ENCODE measurements around the gene SSBP4. TPM values are rescaled to one million over a fixed set of nuclear protein-coding genes. Genes with fewer than 3 reads are reported as not detected.

Gene SSBP4
- total and polyA plus RNA-seq, 2 of the 8 experiments (the other 6 are each of a cell fraction or from before 2014, with no cell fraction given), result 26.4 to 33.7 TPM

- no peak overlapping the region for H3K56ac ChIP-seq (replicated peaks; ENCODE audit: insufficient read length, low read depth, low read length)
- ChIA-PET POLR2A (ENCODE audit: partially characterized antibody) (interaction anchor here (0.6 to 1.3 kb wide), 2 partner anchors 16 to 111 kb away, joined by 4 read pairs; partner anchors contain the start of gene JUND), CTCF (ENCODE audit: partially characterized antibody) (interaction anchor here (1.0 to 10.4 kb wide), 7 partner anchors 9 to 127 kb away, joined by 3 to 177 read pairs (median 4); partner anchors contain the start of genes LRRC25 and SSBP4)
- no peak overlapping the region for H3K9ac ChIP-seq (replicated peaks in 1 of 4; ENCODE audit: extremely low read depth in 1 of 4, low read depth in 3 of 4, low read length in 3 of 4)
- no peaks in the 10 kb centered on the region for H3K79me1 ChIP-seq (ENCODE audit: low read depth, low read length)
- no peak overlapping the region for H2BK15ac ChIP-seq (ENCODE audit: low read length)
- no peak overlapping the region for H4K5ac ChIP-seq (ENCODE audit: insufficient read length, low read depth, low read length)
- H3K18ac ChIP-seq (ENCODE audit: extremely low read depth, low read length), result no peak overlapping the region
- no peak overlapping the region for H4K8ac ChIP-seq (ENCODE audit: extremely low read depth, insufficient read depth, low read length)
- peaks cover 2% of the 10 kb centered on the region; the same call in 1 of the 2 replicates for H3K23me2 ChIP-seq (ENCODE audit: low read depth, low read length)
- no peak overlapping the region for H2BK120ac ChIP-seq (replicated peaks; ENCODE audit: low read depth, low read length)
- H4K91ac ChIP-seq (replicated peaks; ENCODE audit: insufficient read length, low read length), result no peak overlapping the region
- H2BK12ac ChIP-seq (ENCODE audit: low read depth, low read length), result no peak overlapping the region
- H2AK5ac ChIP-seq (ENCODE audit: low read depth, low read length), result no peak overlapping the region
- H3K23ac ChIP-seq (ENCODE audit: insufficient read length), result no peak overlapping the region
- no peaks in the 10 kb centered on the region for H4K20me1 ChIP-seq (replicated peaks in 1 of 2; ENCODE audit: control insufficient read depth in 1 of 2, insufficient read depth in 2 of 2, low read length in 2 of 2)
- 93% methylated on average over 5 of the region's 5 CpGs; no CpG with 5 or more reads in 1 of the 2 experiments for WGBS, 2 experiments (ENCODE audit: extremely low coverage in 1 of 2, insufficient coverage in 1 of 2, insufficient read length in 1 of 2, insufficient replicate concordance in 2 of 2, low coverage in 1 of 2, low lambda C conversion rate in 2 of 2, missing lambda C conversion rate in 1 of 2)
- H2BK5ac ChIP-seq (ENCODE audit: low read depth, low read length), result no peak overlapping the region
- H2AFZ ChIP-seq (ENCODE audit: low read length), result no peak overlapping the region
- no peak overlapping the region for H3K4me3 ChIP-seq (ENCODE audit: extremely low read depth in 1 of 4, insufficient read depth in 2 of 4, low read depth in 3 of 4, low read length in 4 of 4)
- H3K27me3 ChIP-seq (replicated peaks in 1 of 4; ENCODE audit: control insufficient read depth in 3 of 4, extremely low read depth in 1 of 4, insufficient read depth in 3 of 4, low read length in 3 of 4), result peaks cover 0 to 14% (median 9%) of the 10 kb centered on the region in 4 experiments; a peak in 6 of 7 replicates
- H3K36me3 ChIP-seq (ENCODE audit: control insufficient read depth in 2 of 4, insufficient read depth in 4 of 4, low read length in 3 of 4), result no peaks in the 10 kb centered on the region
- no peak overlapping the region for H3K4me2 ChIP-seq (ENCODE audit: insufficient read depth in 1 of 2, low read depth in 2 of 2, low read length in 2 of 2)
- H3K9me3 ChIP-seq (ENCODE audit: insufficient read depth in 2 of 2, low read depth in 1 of 2, low read length in 1 of 2), result no peaks in the 10 kb centered on the region
- DNase-seq (ENCODE audit: low read depth in 1 of 2, low spot score in 2 of 2) (no peak), FAIRE-seq (no peak)
- H3K79me2 ChIP-seq (ENCODE audit: control insufficient read depth in 1 of 2, insufficient read depth in 2 of 2, low read length in 2 of 2), result no peaks in the 10 kb centered on the region
- no peak overlapping the region for H3K4ac ChIP-seq (replicated peaks; ENCODE audit: insufficient read length, low read depth, low read length)
- no peak overlapping the region for H2BK20ac ChIP-seq (ENCODE audit: low read length)
- peaks cover 0 to 15% (median 5%) of the 10 kb centered on the region in 4 experiments; a peak in 5 of 7 replicates for H3K4me1 ChIP-seq (replicated peaks in 1 of 4; ENCODE audit: control insufficient read depth in 3 of 4, insufficient read depth in 4 of 4, low read length in 3 of 4)
- H3K27ac ChIP-seq (ENCODE audit: low read depth, low read length), result no peak overlapping the region
- no peak overlapping the region for H3K14ac ChIP-seq (ENCODE audit: insufficient read length)
- TF ChIP-seq BACH1 (IDR thresholded peaks at IDR 0.05; ENCODE audit: low read length) (no peak), TBP (IDR thresholded peaks at IDR 0.05; ENCODE audit: low read depth, low read length) (no peak), NANOG (IDR thresholded peaks at IDR 0.05; ENCODE audit: insufficient read depth, low read depth, low read length, poor library complexity, severe bottlenecking) (no peak), SIRT6 (IDR thresholded peaks at IDR 0.05; ENCODE audit: low read length) (no peak), TEAD4 (IDR thresholded peaks at IDR 0.05; ENCODE audit: low read depth, low read length) (no peak), BRCA1 (IDR thresholded peaks at IDR 0.05; ENCODE audit: low read depth, low read length) (no peak)
- TF ChIP-seq, protein P1, sequence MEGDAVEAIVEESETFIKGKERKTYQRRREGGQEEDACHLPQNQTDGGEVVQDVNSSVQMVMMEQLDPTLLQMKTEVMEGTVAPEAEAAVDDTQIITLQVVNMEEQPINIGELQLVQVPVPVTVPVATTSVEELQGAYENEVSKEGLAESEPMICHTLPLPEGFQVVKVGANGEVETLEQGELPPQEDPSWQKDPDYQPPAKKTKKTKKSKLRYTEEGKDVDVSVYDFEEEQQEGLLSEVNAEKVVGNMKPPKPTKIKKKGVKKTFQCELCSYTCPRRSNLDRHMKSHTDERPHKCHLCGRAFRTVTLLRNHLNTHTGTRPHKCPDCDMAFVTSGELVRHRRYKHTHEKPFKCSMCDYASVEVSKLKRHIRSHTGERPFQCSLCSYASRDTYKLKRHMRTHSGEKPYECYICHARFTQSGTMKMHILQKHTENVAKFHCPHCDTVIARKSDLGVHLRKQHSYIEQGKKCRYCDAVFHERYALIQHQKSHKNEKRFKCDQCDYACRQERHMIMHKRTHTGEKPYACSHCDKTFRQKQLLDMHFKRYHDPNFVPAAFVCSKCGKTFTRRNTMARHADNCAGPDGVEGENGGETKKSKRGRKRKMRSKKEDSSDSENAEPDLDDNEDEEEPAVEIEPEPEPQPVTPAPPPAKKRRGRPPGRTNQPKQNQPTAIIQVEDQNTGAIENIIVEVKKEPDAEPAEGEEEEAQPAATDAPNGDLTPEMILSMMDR (IDR thresholded peaks at IDR 0.05; ENCODE audit: control extremely low read depth in 1 of 3, insufficient read depth in 1 of 3, low read depth in 1 of 3, low read length in 3 of 3), result no peak
These were observed 26.3 kb upstream of the SSBP4 start for GRCh38 chr19:18392926-18393325.

Measured in H1 (cell line).